A549 (cell line): ENCODE data around the gene CLSTN2.

ENCODE experiments used
- HDAC2 ChIP-seq: fragments of 200-600 bp; sonication (generic); IDR thresholded peaks from 2 replicates; pipeline ENCODE4 v1.6.1; 2016
- HOXB13 ChIP-seq: fragments of 250-450 bp; sonication (Bioruptor Pico); IDR thresholded peaks from 2 replicates; pipeline ENCODE4 v1.5.0; 2020; ENCODE audit warnings: low read depth, mild to moderate bottlenecking, moderate library complexity
- MAFK ChIP-seq: fragments of 450-650 bp; IDR thresholded peaks from 2 replicates; pipeline ENCODE4 v1.6.1; 2014; ENCODE audit not compliant: partially characterized antibody
- NPAS2 ChIP-seq: fragments of 250-450 bp; sonication (Bioruptor Pico); IDR thresholded peaks from 2 replicates; pipeline ENCODE4 v1.8.0; 2022; ENCODE audit warnings: mild to moderate bottlenecking, moderate library complexity, borderline replicate concordance
- POLR2A ChIP-seq: IDR thresholded peaks from 2 replicates; pipeline ENCODE4 v1.6.1; 2012; ENCODE audit warnings: mild to moderate bottlenecking, low read length
- RCOR1 ChIP-seq: fragments of 150-350 bp; IDR thresholded peaks from 2 replicates; pipeline ENCODE4 v1.6.1; 2014; ENCODE audit warnings: antibody characterized with exemption, low read length, low read depth
- ZFP36 ChIP-seq: fragments of 450-650 bp; IDR thresholded peaks from 2 replicates; pipeline ENCODE4 v1.6.1; 2014; ENCODE audit warnings: borderline replicate concordance; ENCODE audit not compliant: partially characterized antibody
- TF ChIP-seq, protein P1 (sequence below): fragments of >200 bp; sonication (Bioruptor Twin); formaldehyde crosslinking; IDR thresholded peaks from 3 replicates; pipeline ENCODE4 v1.5.1; 2016
- TF ChIP-seq, protein P2 (sequence below): fragments of 450-650 bp; IDR thresholded peaks from 2 replicates; pipeline ENCODE4 v1.6.1; 2014; ENCODE audit warnings: antibody characterized with exemption

DNA sequence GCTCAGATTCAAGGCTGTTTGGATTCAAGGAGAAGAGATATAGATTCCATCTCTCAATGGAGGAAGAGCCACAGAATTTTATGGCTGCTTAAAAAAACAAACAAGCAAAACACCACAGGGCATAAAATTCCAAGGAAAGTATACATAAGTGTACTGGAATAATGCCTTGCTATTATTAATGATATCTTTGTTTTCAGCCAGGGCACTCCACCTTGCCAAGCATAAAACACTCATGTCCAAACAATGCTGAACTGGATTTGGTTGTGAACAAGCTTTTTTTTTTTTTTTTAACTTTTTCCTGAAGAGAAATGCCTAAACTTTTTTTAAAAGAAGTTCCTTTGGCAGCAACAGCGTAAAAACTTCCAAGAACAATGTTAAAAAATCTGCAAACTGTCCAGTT, 4.8 kb upstream of the CLSTN2 start:
- TF ChIP-seq ZFP36 = no peak
- no peak for TF ChIP-seq NPAS2 (CRISPR knock-in tag)
- no peak for TF ChIP-seq POLR2A
- TF ChIP-seq, protein P1, sequence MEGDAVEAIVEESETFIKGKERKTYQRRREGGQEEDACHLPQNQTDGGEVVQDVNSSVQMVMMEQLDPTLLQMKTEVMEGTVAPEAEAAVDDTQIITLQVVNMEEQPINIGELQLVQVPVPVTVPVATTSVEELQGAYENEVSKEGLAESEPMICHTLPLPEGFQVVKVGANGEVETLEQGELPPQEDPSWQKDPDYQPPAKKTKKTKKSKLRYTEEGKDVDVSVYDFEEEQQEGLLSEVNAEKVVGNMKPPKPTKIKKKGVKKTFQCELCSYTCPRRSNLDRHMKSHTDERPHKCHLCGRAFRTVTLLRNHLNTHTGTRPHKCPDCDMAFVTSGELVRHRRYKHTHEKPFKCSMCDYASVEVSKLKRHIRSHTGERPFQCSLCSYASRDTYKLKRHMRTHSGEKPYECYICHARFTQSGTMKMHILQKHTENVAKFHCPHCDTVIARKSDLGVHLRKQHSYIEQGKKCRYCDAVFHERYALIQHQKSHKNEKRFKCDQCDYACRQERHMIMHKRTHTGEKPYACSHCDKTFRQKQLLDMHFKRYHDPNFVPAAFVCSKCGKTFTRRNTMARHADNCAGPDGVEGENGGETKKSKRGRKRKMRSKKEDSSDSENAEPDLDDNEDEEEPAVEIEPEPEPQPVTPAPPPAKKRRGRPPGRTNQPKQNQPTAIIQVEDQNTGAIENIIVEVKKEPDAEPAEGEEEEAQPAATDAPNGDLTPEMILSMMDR = no peak
- no peak for TF ChIP-seq HDAC2
- TF ChIP-seq HOXB13 = no peak
- TF ChIP-seq MAFK = no peak
- TF ChIP-seq RCOR1 = no peak
- TF ChIP-seq, protein P2, sequence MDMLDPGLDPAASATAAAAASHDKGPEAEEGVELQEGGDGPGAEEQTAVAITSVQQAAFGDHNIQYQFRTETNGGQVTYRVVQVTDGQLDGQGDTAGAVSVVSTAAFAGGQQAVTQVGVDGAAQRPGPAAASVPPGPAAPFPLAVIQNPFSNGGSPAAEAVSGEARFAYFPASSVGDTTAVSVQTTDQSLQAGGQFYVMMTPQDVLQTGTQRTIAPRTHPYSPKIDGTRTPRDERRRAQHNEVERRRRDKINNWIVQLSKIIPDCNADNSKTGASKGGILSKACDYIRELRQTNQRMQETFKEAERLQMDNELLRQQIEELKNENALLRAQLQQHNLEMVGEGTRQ = no peak
